Activated CD4-positive, alpha-beta T cell treated with anti-CD3 and anti-CD28 coated beads for 36 hours (primary cell): ENCODE results near the gene DCDC2. TPM values are rescaled to one million over a fixed set of nuclear protein-coding genes. Genes with fewer than 3 reads are reported as not detected.
A peak's percentile ranks its signal among the peaks of the same experiment; 100 is the strongest.
"Not testable (repeated sequence)": the region's sequence is repeated elsewhere in the genome, so short reads cannot be mapped to it uniquely, and the experiment has no call there.

Experiments used
- ATAC-seq: fragments of 200-7000 bp; cut with Tn5 transposase; one replicate; pipeline ENCODE4 v1.10.0; 2021; ENCODE audit warnings: mild to moderate bottlenecking, moderate library complexity
- CTCF ChIA-PET: fragments of 350-600 bp; sonication (Branson Sonifier 250); formaldehyde crosslinking; loops from one replicate; lab custom pipeline; 2021; ENCODE audit warnings: antibody characterized with exemption; lab: Charles Lee
- POLR2A ChIA-PET: fragments of 350-600 bp; sonication (Branson Sonifier 250); formaldehyde crosslinking; loops from one replicate; lab custom pipeline; 2021; ENCODE audit warnings: antibody characterized with exemption, inconsistent platforms; lab: Charles Lee
- DNase-seq: peaks from one replicate; pipeline ENCODE4 v3.0.0-alpha.2; 2020
- H3K27ac Mint-ChIP-seq: one replicate; pipeline ENCODE4 v1.8.0; 2021; ENCODE audit warnings: mixed read lengths
- H3K27me3 Mint-ChIP-seq: one replicate; pipeline ENCODE4 v1.8.0; 2021; ENCODE audit warnings: mixed read lengths
- H3K36me3 Mint-ChIP-seq: one replicate; pipeline ENCODE4 v1.8.0; 2021; ENCODE audit warnings: low read depth, mixed read lengths
- H3K4me1 Mint-ChIP-seq: one replicate; pipeline ENCODE4 v1.8.0; 2021; ENCODE audit warnings: mixed read lengths
- H3K4me3 Mint-ChIP-seq: one replicate; pipeline ENCODE4 v1.8.0; 2021; ENCODE audit warnings: mild to moderate bottlenecking, moderate library complexity, mixed read lengths
- H3K9me3 Mint-ChIP-seq: one replicate; pipeline ENCODE4 v1.8.0; 2021; ENCODE audit warnings: low read depth, mixed read lengths
- intact Hi-C, 2 experiments: fragments of 100-400 bp; cut with DNase I in 1 of 2; cut with micrococcal nuclease in 1 of 2; formaldehyde crosslinking; loops; one replicate each; pipeline versions ENCODE4 v1.14.2 to v1.15.1; 2022 to 2024; cut with DNase I, micrococcal nuclease
- total RNA-seq, 2 experiments: library from RNA; stranded (reverse); gene quantifications; one replicate each; pipeline ENCODE4 v1.2.3, GENCODE V29; 2021

Gene DCDC2
- total RNA-seq, 2 experiments from 2014 or later = 0.23 TPM; not detected in 1

DNA sequence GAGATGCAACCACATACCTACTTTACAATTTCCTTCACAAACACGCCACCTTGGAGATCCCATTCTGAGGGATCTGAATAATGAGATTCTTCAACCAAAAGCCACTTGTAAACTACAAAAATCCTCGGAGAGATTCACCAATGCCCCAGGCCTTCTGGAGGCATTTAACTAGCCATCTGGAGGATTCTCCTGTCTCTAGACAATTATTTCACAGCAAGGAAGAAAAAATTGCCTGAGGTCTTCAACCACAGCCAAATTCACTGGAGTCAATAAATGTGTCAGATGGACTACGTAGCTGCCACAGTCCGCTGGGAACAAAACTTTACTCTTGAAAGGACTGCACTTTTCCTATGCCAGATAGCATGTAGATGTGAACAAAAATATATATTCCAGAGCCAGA is 19.0 kb upstream of the DCDC2 start:
- intact Hi-C loops = no loop called here
- ChIA-PET POLR2A (no interaction called here), CTCF (interaction anchor here (0.7 kb wide), 1 partner anchor 719 kb away, joined by 3 read pairs; no protein-coding TSS in a partner anchor)
- Mint-ChIP-seq H3K9me3 (no peaks in the 10 kb centered on the region), H3K4me1 (no peaks in the 10 kb centered on the region), H3K4me3 (no peak overlapping the region), H3K27me3 (peaks cover 7% of the 10 kb centered on the region), H3K27ac (no peak overlapping the region), H3K36me3 (no peaks in the 10 kb centered on the region)
- DNase-seq (no peak), ATAC-seq (no peak)

DNA sequence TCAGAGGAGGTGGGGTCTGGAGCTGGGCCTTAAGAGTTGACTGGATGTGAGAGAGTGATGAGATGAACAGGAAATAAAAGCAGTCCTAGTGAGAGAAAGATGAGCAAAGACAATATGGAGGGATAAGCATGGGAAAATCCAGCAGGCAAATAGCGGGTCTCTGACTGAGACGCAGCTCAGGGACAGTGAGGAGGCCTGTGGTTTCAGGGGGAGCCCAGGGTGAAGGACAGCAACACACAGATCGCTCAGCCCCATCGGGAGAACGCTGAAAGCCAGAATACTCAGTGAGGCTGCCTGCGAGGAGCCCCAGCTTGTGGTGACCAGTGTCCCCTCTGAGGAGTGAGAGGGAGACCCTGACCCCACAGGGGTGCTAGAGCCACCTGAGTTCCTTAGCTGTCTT is 16.8 kb upstream of the DCDC2 start:
- Mint-ChIP-seq H3K4me3 (no peak overlapping the region), H3K27ac (no peak overlapping the region), H3K9me3 (no peaks in the 10 kb centered on the region), H3K36me3 (no peaks in the 10 kb centered on the region), H3K4me1 (no peaks in the 10 kb centered on the region), H3K27me3 (peaks cover 5% of the 10 kb centered on the region)
- DNase-seq (no peak), ATAC-seq (no peak)
- intact Hi-C loops = no loop called here
- ChIA-PET CTCF (interaction anchor here (1.0 to 1.5 kb wide), 4 partner anchors 15 to 91 kb away, joined by 3 to 4 read pairs (median 3); no protein-coding TSS in a partner anchor), POLR2A (no interaction called here)

DNA sequence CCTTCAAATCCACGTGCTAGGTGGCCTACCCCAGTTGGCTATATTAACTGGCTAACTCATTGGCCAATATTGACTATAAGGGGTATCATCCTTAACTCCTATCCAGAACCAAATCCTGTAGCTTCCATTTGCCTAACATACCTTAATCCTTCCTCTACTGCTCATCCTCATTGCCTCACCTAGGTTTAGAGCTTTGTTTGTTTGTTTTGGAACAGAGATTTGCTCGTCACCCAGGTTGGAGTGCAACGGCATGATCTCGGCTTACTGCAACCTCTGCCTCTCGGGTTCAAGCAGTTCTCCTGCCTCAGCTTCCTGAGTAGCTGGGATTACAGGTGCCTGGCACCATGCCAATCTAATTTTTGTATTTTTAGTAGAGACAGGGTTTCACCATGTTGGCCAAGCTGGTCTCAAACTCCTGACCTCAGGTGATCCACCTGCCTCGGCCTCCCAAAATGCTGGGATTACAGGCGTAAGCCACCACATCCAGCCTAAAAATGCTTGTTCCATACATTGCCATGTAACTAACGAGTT is 7.3 kb upstream of the DCDC2 start:
- H3K4me3 Mint-ChIP-seq, H3K27ac Mint-ChIP-seq, DNase-seq, intact Hi-C loops, H3K9me3 Mint-ChIP-seq, CTCF ChIA-PET, H3K36me3 Mint-ChIP-seq, POLR2A ChIA-PET, ATAC-seq: not testable (repeated sequence)
- H3K4me1 Mint-ChIP-seq = peaks cover 12% of the 10 kb centered on the region
- H3K27me3 Mint-ChIP-seq = peaks cover 13% of the 10 kb centered on the region

DNA sequence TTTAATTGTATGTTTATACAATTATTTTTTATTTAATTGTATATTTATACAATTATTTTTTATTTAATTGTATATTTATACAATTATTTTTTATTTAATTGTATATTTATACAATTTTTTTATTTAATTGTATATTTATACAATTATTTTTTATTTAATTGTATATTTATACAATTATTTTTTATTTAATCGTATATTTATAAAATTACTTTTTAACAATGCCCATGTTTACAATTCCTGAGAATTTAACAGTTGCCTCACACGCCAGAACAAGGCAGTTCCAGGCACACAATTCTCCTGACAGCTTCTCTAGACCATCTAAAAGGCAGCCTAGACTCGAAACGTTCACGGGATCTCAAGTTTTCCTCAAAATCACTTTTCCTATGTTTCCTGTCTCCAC is 4.5 kb upstream of the DCDC2 start:
- Mint-ChIP-seq H3K4me1 (peaks cover 25% of the 10 kb centered on the region), H3K27me3 (peaks cover 16% of the 10 kb centered on the region)
- H3K9me3 Mint-ChIP-seq, ATAC-seq, CTCF ChIA-PET, H3K4me3 Mint-ChIP-seq, intact Hi-C loops, H3K27ac Mint-ChIP-seq, DNase-seq, H3K36me3 Mint-ChIP-seq, POLR2A ChIA-PET: not testable (repeated sequence)

DNA sequence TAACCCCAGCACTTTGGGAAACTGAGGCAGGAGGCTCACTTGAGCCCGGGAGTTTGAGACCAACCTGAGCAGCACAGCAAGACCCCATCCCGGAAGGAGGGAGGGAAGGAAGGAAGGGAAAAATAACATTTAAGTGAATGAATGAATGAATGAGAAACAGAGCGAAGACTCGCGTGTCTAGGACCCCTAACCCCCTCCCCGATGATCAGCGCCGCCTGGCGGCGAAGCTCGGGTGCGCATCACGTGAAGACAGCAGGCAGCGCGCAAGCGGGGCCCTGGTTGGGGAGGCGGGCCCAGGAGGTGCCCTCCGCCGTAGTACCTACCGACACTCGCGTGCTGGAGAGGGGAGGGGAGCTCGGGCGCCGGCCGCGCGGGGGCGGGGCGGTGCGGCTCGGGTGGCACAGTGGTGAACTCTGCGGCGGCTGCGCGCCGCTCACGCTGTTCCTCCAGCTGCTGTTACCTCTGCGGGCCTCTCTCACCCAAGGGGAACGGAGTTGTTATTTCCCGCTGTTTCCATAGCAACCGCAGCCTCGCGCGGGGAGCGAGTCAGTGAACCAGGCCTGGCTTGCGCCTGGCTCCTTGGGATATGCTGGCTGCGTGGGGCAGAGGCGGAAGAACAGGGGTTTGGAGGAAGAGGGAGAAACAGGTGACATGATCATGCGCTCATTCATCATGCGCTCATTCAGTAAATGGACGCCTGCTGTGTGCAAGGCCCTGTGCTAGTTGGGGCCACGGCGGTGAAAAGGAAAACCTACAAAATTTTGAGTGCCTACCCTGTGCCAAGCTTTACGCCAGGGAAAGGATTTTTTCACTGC is 2.0 kb upstream of the DCDC2 start:
- peak overlapping the region; percentile 61 for H3K27ac Mint-ChIP-seq
- peak; percentile 95 for DNase-seq
- peak overlapping the region; percentile 70 for H3K4me3 Mint-ChIP-seq
- intact Hi-C loops = loop anchor here (1.0 to 2.0 kb wide), 4 partner anchors 42 to 134 kb away; partner anchors contain the start of genes MRS2 (in 2 of the 2) and ALDH5A1 (in 1 of the 2)
- POLR2A ChIA-PET = no interaction called here
- H3K4me1 Mint-ChIP-seq = peaks cover 28% of the 10 kb centered on the region
- no peaks in the 10 kb centered on the region for H3K9me3 Mint-ChIP-seq
- CTCF ChIA-PET = interaction anchor here (0.5 to 1.6 kb wide), 17 partner anchors 10 to 1045 kb away, joined by 3 to 14 read pairs (median 4); partner anchors contain the start of gene ALDH5A1
- ATAC-seq = peak; percentile 96
- H3K27me3 Mint-ChIP-seq = peaks cover 18% of the 10 kb centered on the region
- no peaks in the 10 kb centered on the region for H3K36me3 Mint-ChIP-seq

DNA sequence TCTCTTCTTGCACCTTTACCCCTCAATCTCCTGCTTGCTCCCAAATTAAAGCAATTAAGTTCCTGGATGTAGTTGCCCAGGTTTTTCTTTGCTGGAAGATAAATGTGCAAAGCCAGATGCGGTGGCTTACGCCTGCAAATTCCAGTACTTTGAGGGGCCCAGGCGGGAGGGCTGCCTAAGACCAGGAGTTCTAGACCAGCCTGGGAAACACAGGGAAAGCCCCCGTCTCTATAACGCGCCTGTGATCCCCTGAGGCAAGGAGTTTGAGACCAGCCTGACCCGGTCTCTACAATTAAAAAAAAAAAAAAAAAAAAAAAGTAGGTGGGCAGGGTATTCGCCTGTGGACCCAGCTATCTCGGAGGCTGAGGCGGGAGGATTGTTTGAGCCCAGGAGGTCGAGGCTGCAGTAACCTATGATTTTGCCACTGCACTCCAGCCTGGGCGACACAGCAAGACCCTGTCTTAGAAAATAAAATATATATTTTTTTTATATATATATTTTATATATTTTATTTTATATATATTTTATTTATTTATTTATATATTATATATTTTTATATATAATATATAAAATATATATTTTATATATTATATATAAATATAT is 461 bp upstream of the DCDC2 start:
- CTCF ChIA-PET = no interaction called here
- Mint-ChIP-seq H3K27me3 (peaks cover 14% of the 10 kb centered on the region), H3K27ac (no peak overlapping the region)

DNA sequence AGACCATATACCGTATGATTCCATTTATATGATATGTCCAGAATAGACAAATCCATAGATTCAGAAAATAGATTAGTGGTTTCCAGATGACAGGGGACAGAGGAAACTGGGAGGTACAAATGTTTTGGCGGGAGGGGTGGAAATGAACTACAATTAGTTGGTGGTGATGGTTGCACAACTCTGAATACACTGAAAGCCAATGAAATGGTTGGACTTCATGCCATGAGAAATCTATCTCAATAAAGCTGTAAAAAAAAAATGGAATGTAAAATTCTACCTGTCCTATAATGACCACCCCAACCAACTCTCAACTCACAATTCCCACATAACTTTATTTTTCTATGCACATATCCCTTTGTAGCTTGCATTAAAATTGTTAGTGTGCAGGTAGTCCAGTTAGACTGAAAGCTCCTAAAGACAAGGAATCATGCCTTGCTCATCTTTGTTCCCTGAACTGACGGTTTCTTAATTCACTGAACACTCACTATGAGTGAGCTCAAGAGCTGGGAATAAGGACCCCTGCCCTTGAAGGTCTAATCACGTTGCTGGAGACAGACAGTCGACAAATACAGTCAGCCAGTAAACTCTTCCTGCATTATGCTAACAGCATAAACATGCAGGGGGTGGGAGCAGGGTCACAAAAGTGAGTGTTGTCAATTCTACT is 1.4 kb downstream of the DCDC2 start:
- intact Hi-C loops = loop anchor here in 1 of 2 experiments (2.0 kb wide), 1 partner anchor 74 kb away; no protein-coding TSS in a partner anchor
- Mint-ChIP-seq H3K4me1 (peaks cover 28% of the 10 kb centered on the region), H3K27me3 (peaks cover 12% of the 10 kb centered on the region), H3K9me3 (no peaks in the 10 kb centered on the region), H3K27ac (no peak overlapping the region), H3K36me3 (no peaks in the 10 kb centered on the region), H3K4me3 (no peak overlapping the region)
- POLR2A ChIA-PET = interaction anchor here (0.7 kb wide), 1 partner anchor 1282 kb away, joined by 3 read pairs; no protein-coding TSS in a partner anchor
- DNase-seq = no peak
- CTCF ChIA-PET = interaction anchor here (1.0 kb wide), 1 partner anchor 19 kb away, joined by 3 read pairs; no protein-coding TSS in a partner anchor
- no peak for ATAC-seq

More for the DNA sequence above, 461 bp upstream of the DCDC2 start:
- Mint-ChIP-seq H3K36me3 (no peaks in the 10 kb centered on the region), H3K4me3 (peak overlapping the region; percentile 68), H3K4me1 (peaks cover 28% of the 10 kb centered on the region), H3K9me3 (no peaks in the 10 kb centered on the region)
- peak; percentile 11 for DNase-seq
- POLR2A ChIA-PET = no interaction called here
- intact Hi-C loops = no loop called here
- no peak for ATAC-seq

DNA sequence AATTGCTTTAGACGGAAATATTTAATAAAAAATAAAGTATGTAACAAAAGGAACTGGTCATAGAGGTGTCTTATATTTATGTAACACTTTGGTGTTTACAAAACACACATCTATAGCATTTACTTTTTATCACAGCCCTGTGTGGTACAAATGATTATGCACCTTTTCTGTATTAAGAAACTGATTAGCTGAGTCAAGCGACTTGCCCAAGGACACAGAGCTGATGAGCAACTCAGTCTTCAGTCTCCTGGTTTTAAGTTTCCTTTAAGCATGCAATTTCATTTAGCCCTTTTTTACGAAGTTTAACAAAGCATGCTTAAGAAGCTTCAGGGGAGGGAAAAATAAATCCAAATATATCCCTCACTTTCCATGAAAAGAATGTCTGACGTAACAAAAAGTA is 2.5 kb downstream of the DCDC2 start:
- ChIA-PET POLR2A (no interaction called here), CTCF (no interaction called here)
- ATAC-seq (no peak), DNase-seq (no peak)
- H3K27me3 Mint-ChIP-seq = peaks cover 17% of the 10 kb centered on the region
- intact Hi-C loops = no loop called here
- peaks cover 18% of the 10 kb centered on the region for H3K4me1 Mint-ChIP-seq
- H3K4me3 Mint-ChIP-seq = no peak overlapping the region
- no peaks in the 10 kb centered on the region for H3K36me3 Mint-ChIP-seq
- H3K9me3 Mint-ChIP-seq = no peaks in the 10 kb centered on the region
- no peak overlapping the region for H3K27ac Mint-ChIP-seq

DNA sequence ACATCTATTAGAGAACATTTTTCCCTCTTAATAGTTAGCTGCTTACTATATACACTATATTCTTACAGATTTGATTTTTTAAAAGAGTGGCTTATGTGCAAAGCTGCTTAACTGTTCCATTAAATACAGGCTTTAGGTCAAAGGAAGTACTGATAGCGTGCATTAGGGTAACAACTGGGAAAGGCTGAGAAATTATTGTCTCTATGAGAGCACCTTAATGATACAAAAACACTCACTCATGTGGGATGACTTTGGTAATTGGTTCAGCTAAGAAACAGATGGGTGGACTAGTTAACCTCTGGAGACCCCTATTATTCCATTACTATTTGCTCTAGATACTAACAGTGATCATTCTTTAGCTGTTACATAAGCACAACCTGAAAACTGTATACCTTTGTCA is 4.0 kb downstream of the DCDC2 start:
- no peak for ATAC-seq
- POLR2A ChIA-PET = no interaction called here
- no peak overlapping the region for H3K27ac Mint-ChIP-seq
- no peak overlapping the region for H3K4me3 Mint-ChIP-seq
- intact Hi-C loops = no loop called here
- peaks cover 10% of the 10 kb centered on the region for H3K4me1 Mint-ChIP-seq
- H3K27me3 Mint-ChIP-seq = peaks cover 22% of the 10 kb centered on the region
- no peaks in the 10 kb centered on the region for H3K9me3 Mint-ChIP-seq
- no peaks in the 10 kb centered on the region for H3K36me3 Mint-ChIP-seq
- DNase-seq = no peak
- CTCF ChIA-PET = interaction anchor here (1.1 to 1.7 kb wide), 2 partner anchors 30 to 71 kb away, joined by 3 to 6 read pairs; no protein-coding TSS in a partner anchor

DNA sequence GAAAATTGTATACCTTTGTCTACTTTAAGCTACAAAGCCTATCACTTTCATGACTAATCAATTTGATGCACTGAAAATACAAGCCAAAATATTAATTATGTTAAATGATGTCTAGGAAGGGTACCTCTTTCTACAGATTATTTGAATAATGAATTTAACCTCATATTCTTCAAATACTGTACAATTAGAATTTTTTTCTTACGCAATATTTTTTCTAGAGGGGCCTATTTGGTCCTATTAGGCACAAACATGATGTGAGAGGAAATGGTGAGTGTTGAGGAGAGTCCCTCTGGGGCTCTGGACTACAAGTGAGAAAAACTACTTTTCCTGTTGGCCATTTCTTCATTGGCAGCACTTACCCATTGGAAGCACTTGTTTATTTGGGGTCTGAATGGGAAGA is 5.4 kb downstream of the DCDC2 start:
- DNase-seq (no peak), ATAC-seq (no peak)
- Mint-ChIP-seq H3K36me3 (no peaks in the 10 kb centered on the region), H3K4me1 (peaks cover 3% of the 10 kb centered on the region), H3K4me3 (no peak overlapping the region), H3K9me3 (no peaks in the 10 kb centered on the region), H3K27ac (no peak overlapping the region), H3K27me3 (peaks cover 17% of the 10 kb centered on the region)
- intact Hi-C loops = no loop called here
- POLR2A ChIA-PET = no interaction called here
- CTCF ChIA-PET = no interaction called here

DNA sequence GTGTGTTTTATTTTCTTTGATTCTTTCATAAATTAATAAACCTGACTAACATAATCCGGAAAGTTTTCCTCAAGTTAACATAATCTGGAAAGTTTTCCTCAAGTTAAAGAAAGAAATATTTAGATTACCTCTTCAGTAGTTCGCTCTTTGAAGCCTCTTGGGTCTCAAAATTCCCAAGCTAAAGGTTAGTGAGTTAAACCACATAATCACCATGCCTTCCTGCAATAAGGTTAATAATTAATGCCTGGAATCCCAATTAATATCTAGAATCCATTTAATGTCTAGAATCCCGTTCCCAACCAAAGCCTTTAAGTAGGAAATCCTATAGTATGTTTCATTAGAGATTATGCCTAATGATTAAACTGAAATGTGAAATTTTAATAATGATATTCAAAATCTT is 12.9 kb downstream of the DCDC2 start:
- Mint-ChIP-seq H3K36me3 (no peaks in the 10 kb centered on the region), H3K9me3 (no peaks in the 10 kb centered on the region), H3K4me3 (no peak overlapping the region), H3K27ac (no peak overlapping the region), H3K27me3 (peaks cover 25% of the 10 kb centered on the region), H3K4me1 (no peaks in the 10 kb centered on the region)
- intact Hi-C loops = no loop called here
- ChIA-PET POLR2A (no interaction called here), CTCF (no interaction called here)
- no peak for DNase-seq
- ATAC-seq = no peak
